IMR-90 (cell line): Measurements from ENCODE around the gene MAPKAP1. TPM values are rescaled to one million over a fixed set of nuclear protein-coding genes. Genes with fewer than 3 reads are reported as not detected.

Experiments
- ATAC-seq: fragments of 200-7000 bp; cut with Tn5 transposase; 2 replicates; pipeline ENCODE4 v1.9.1; 2020; ENCODE audit warnings: low read depth, mild to moderate bottlenecking, moderate library complexity
- BruUV-seq: library from RNA; stranded (reverse); fragments of 400-500 nt; replicated peaks from 2 replicates; lab custom pipeline; 2021; lab: Mats Ljungman, UMichigan
- CTCF ChIA-PET: fragments of 300-600 bp; formaldehyde crosslinking; extraction: SDS; loops from one replicate; lab custom pipeline; 2021; ENCODE audit warnings: antibody characterized with exemption; lab: Yijun Ruan, JAX
- POLR2A ChIA-PET: fragments of 300-600 bp; sonication (Branson Sonifier 250); formaldehyde crosslinking; loops from one replicate; lab custom pipeline; 2022; ENCODE audit warnings: antibody characterized with exemption; ENCODE audit not compliant: unreplicated experiment; lab: Charles Lee
- DNase-seq: peaks from one replicate; pipeline ENCODE4 v3.0.0; 2013
- H2AFZ ChIP-seq: replicated peaks from 2 replicates; pipeline ENCODE3; 2013; ENCODE audit warnings: low read length, mild to moderate bottlenecking; ENCODE audit not compliant: poor library complexity
- H2AK5ac ChIP-seq: 2 replicates; pipeline ENCODE4 v1.6.1; 2013; ENCODE audit warnings: low read depth, low read length, inconsistent platforms
- H2AK9ac ChIP-seq: replicated peaks from 2 replicates; pipeline ENCODE3; 2013; ENCODE audit warnings: mild to moderate bottlenecking, low read depth, low read length, moderate library complexity; ENCODE audit not compliant: poor library complexity
- H2BK120ac ChIP-seq: 2 replicates; pipeline ENCODE4 v1.6.1; 2013; ENCODE audit warnings: low read depth, low read length, inconsistent platforms
- H2BK15ac ChIP-seq: 3 replicates; pipeline ENCODE4 v1.6.1; 2013; ENCODE audit warnings: low read depth, low read length, inconsistent platforms
- H2BK20ac ChIP-seq: 2 replicates; pipeline ENCODE4 v1.6.1; 2013; ENCODE audit warnings: low read depth, mild to moderate bottlenecking, inconsistent platforms, low read length, moderate library complexity
- H2BK5ac ChIP-seq: 2 replicates; pipeline ENCODE4 v1.6.1; 2013; ENCODE audit warnings: mild to moderate bottlenecking, low read depth, low read length, inconsistent platforms; ENCODE audit not compliant: poor library complexity, severe bottlenecking
- H3K14ac ChIP-seq: replicated peaks from 2 replicates; pipeline ENCODE4 v1.6.1; 2013; ENCODE audit warnings: low read depth, low read length, inconsistent platforms
- H3K18ac ChIP-seq: 2 replicates; pipeline ENCODE4 v1.6.1; 2013; ENCODE audit warnings: low read depth, low read length, control low read depth
- H3K23ac ChIP-seq: 2 replicates; pipeline ENCODE4 v1.6.1; 2013; ENCODE audit warnings: low read depth, low read length, inconsistent platforms
- H3K27ac ChIP-seq: 2 replicates; pipeline ENCODE4 v1.5.1; 2013; ENCODE audit warnings: mild to moderate bottlenecking, control low read depth, low read length; ENCODE audit not compliant: insufficient read depth
- H3K27me3 ChIP-seq: 2 replicates; pipeline ENCODE4 v1.6.1; 2013; ENCODE audit warnings: low read length; ENCODE audit not compliant: control insufficient read depth, insufficient read depth
- H3K36me3 ChIP-seq: 2 replicates; pipeline ENCODE4 v1.6.1; 2013; ENCODE audit warnings: low read length, mixed read lengths; ENCODE audit not compliant: control insufficient read depth, insufficient read depth
- H3K4ac ChIP-seq: 2 replicates; pipeline ENCODE4 v1.6.1; 2013; ENCODE audit warnings: low read depth, low read length, inconsistent platforms
- H3K4me1 ChIP-seq: 2 replicates; pipeline ENCODE4 v1.6.1; 2013; ENCODE audit warnings: low read length, mixed read lengths; ENCODE audit not compliant: control insufficient read depth, insufficient read depth
- H3K4me2 ChIP-seq: 2 replicates; pipeline ENCODE4 v1.6.1; 2013; ENCODE audit warnings: low read depth, mild to moderate bottlenecking, control low read depth, low read length, moderate library complexity
- H3K4me3 ChIP-seq: 2 replicates; pipeline ENCODE4 v1.5.1; 2013; ENCODE audit warnings: low read depth, mild to moderate bottlenecking, control low read depth, low read length, moderate library complexity; ENCODE audit not compliant: insufficient read depth
- H3K56ac ChIP-seq: 2 replicates; pipeline ENCODE4 v1.6.1; 2013; ENCODE audit warnings: low read length, inconsistent platforms; ENCODE audit not compliant: insufficient read depth; ENCODE audit errors: extremely low read depth
- H3K79me1 ChIP-seq, 2 experiments: 2 replicates each; pipeline ENCODE4 v1.6.1; 2013; ENCODE audit warnings: low read length in 2 of 2, inconsistent platforms in 1 of 2, low read depth in 1 of 2
- H3K9ac ChIP-seq: 2 replicates; pipeline ENCODE4 v1.6.1; 2013; ENCODE audit warnings: low read depth, low read length, control low read depth
- H3K9me1 ChIP-seq: 2 replicates; pipeline ENCODE4 v1.6.1; 2013; ENCODE audit warnings: low read length, inconsistent platforms; ENCODE audit not compliant: insufficient read depth
- H3K9me3 ChIP-seq: 2 replicates; pipeline ENCODE4 v1.6.1; 2013; ENCODE audit warnings: low read length; ENCODE audit not compliant: control insufficient read depth, insufficient read depth
- H4K20me1 ChIP-seq: 2 replicates; pipeline ENCODE4 v1.6.1; 2013; ENCODE audit warnings: low read length, inconsistent platforms; ENCODE audit not compliant: insufficient read depth
- H4K5ac ChIP-seq: 2 replicates; pipeline ENCODE4 v1.6.1; 2013; ENCODE audit warnings: mild to moderate bottlenecking, low read depth, low read length, control low read depth
- H4K8ac ChIP-seq, 2 experiments: 2 replicates each; pipeline ENCODE4 v1.6.1; 2013; ENCODE audit warnings: low read depth in 2 of 2, low read length in 2 of 2, control low read depth in 1 of 2, inconsistent platforms in 1 of 2
- H4K91ac ChIP-seq: 2 replicates; pipeline ENCODE4 v1.6.1; 2013; ENCODE audit warnings: low read depth, low read length, inconsistent platforms; ENCODE audit not compliant: insufficient read depth
- BHLHE40 ChIP-seq: fragments of 150-350 bp; IDR thresholded peaks from 2 replicates; pipeline ENCODE4 v1.6.1; 2016; ENCODE audit warnings: mild to moderate bottlenecking, low read depth, low read length
- CEBPB ChIP-seq: IDR thresholded peaks from 2 replicates; pipeline ENCODE4 v1.6.1; 2012; ENCODE audit warnings: low read depth, low read length, improper control_type of control experiment
- ELK1 ChIP-seq: fragments of 150-350 bp; IDR thresholded peaks from 2 replicates; pipeline ENCODE4 v1.6.1; 2016; ENCODE audit warnings: low read depth, mild to moderate bottlenecking, low read length, moderate library complexity, borderline replicate concordance
- FOS ChIP-seq: fragments of 150-350 bp; IDR thresholded peaks from 2 replicates; pipeline ENCODE4 v1.6.1; 2016; ENCODE audit warnings: low read depth, low read length
- MAFK ChIP-seq: IDR thresholded peaks from 2 replicates; pipeline ENCODE4 v1.6.1; 2012; ENCODE audit warnings: low read depth, low read length, improper control_type of control experiment
- MAZ ChIP-seq: IDR thresholded peaks from 2 replicates; pipeline ENCODE4 v1.6.1; 2012; ENCODE audit warnings: low read depth, mild to moderate bottlenecking, low read length, improper control_type of control experiment, moderate library complexity, borderline replicate concordance
- MXI1 ChIP-seq: IDR thresholded peaks from 2 replicates; pipeline ENCODE4 v1.6.1; 2012; ENCODE audit warnings: low read depth, mild to moderate bottlenecking, low read length, moderate library complexity, borderline replicate concordance
- NFE2L2 ChIP-seq: fragments of 150-350 bp; IDR thresholded peaks from 2 replicates; pipeline ENCODE4 v1.6.1; 2016; ENCODE audit warnings: low read depth, mild to moderate bottlenecking, low read length
- POLR2A ChIP-seq: IDR thresholded peaks from 2 replicates; pipeline ENCODE4 v1.6.1; 2012; ENCODE audit warnings: mild to moderate bottlenecking, low read depth, low read length
- RAD21 ChIP-seq: IDR thresholded peaks from 2 replicates; pipeline ENCODE4 v1.6.1; 2012; ENCODE audit warnings: low read length, improper control_type of control experiment
- RCOR1 ChIP-seq: IDR thresholded peaks from 2 replicates; pipeline ENCODE4 v1.6.1; 2012; ENCODE audit warnings: mild to moderate bottlenecking, low read length, improper control_type of control experiment; ENCODE audit not compliant: insufficient replicate concordance
- RFX5 ChIP-seq: IDR thresholded peaks from 2 replicates; pipeline ENCODE4 v1.8.0; 2012; ENCODE audit warnings: low read depth, mild to moderate bottlenecking, low read length, moderate library complexity
- USF2 ChIP-seq: fragments of 150-350 bp; IDR thresholded peaks from 2 replicates; pipeline ENCODE4 v1.6.1; 2017; ENCODE audit warnings: mild to moderate bottlenecking, antibody characterized with exemption, low read length, low read depth
- WGBS, 2 experiments: methylation state at CpG; one replicate each; pipeline versions ENCODE4 v1.1.5 to v1.1.7; 2013; ENCODE audit warnings: missing lambda C conversion rate in 2 of 2; ENCODE audit not compliant: insufficient read length in 1 of 2; ENCODE audit errors: extremely low coverage in 2 of 2; 5-methylcytosine and 5-hydroxymethylcytosine counted together
- dilution Hi-C: fragments of 300-500 bp; cut with HindIII; formaldehyde crosslinking; loops from one replicate; pipeline ENCODE4 v1.14.3; 2018; ENCODE audit warnings: low sequenced_read_pairs; ENCODE audit not compliant: unreplicated experiment
- in situ Hi-C: fragments of 300-500 bp; cut with MboI; formaldehyde crosslinking; loops from 3 replicates; pipeline ENCODE4 v1.14.3; 2019; ENCODE audit warnings: low sequenced_read_pairs, inconsistent platforms, mixed read lengths
- intact Hi-C: fragments of 100-400 bp; cut with micrococcal nuclease; formaldehyde crosslinking; loops from 2 replicates; pipeline ENCODE4 v1.10.0; 2022
- polyA plus RNA-seq, 3 experiments: library from polyadenylated mRNA; depleted of rRNA; stranded (reverse); fragments of >200 nt; gene quantifications; 2 replicates each; pipeline ENCODE4 v1.2.3, GENCODE V29; 2012; ENCODE audit warnings: low replicate concordance in 1 of 3
- total RNA-seq: library from RNA; depleted of rRNA; stranded (reverse); fragments of >200 nt; gene quantifications from 2 replicates; pipeline ENCODE4 v1.2.3, GENCODE V29; 2012

Gene MAPKAP1
- total and polyA plus RNA-seq, 2 of the 4 experiments (the other 2 are of a cell fraction), result 87.2 to 158 TPM

DNA sequence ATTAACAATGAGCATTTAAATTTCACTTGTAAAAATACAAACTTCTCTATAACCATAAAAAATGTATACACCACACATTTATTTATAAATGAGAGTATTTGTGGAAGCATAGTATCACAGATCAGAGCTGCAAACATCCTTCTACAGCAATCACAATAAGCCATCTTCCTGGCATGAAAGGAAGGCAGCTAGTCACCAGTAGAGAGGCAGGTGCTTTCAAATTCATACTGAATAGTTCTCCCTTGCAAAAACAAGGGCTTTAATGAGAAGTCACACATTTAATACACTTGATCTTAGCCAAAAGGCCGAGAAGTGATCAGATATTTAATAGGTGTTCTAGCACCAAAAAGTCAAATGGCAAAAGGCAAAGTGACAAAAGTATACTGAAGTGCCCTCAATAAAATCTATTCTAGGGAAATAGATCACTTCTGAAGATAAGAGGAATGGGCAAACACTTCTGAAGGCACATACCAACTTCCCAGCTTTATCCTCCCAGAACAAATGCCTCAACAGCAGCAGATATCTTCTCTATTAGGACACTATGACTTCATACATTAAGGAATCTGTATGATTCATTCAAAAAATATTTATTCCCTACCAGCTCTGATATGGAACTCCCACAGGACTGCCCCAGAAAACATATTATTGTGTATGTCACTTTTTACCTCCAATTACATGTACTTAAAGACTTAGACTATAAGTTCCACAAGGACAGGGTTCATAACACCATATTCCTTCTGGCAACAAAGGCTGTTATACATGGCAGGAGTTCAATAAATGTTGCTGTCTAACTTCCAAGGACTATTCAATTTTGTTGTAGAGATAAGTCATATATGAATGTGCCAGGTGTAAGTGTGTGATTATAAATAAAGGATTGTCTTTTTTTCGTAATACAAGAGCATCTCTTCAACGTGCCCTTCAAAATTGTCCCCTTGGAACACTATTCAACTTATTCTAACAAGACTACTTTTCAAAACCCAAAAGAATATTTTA is 31.7 kb downstream of the MAPKAP1 start:
- BruUV-seq, result no TSS peak
- H2AFZ ChIP-seq, result no peak overlapping the region
- DNase-seq (peak; percentile 87), ATAC-seq (peak; percentile 97)
- peak overlapping the region in 1 of 2 experiments; percentile 84; a peak in 2 of 4 replicates for H4K8ac ChIP-seq
- peak overlapping the region; percentile 63; the same call in 1 of the 2 replicates for H3K23ac ChIP-seq
- H2BK15ac ChIP-seq, result peak overlapping the region; percentile 71
- peak overlapping the region; percentile 29; the same call in 1 of the 2 replicates for H3K56ac ChIP-seq
- intact Hi-C loops, result no loop called here
- peaks cover 1% of the 10 kb centered on the region; the same call in 1 of the 2 replicates for H3K36me3 ChIP-seq
- H3K9me1 ChIP-seq, result peaks cover 6% of the 10 kb centered on the region; the same call in 1 of the 2 replicates
- H3K4me1 ChIP-seq, result peaks cover 2% of the 10 kb centered on the region; the same call in 1 of the 2 replicates
- peak overlapping the region; percentile 71; the same call in 1 of the 2 replicates for H4K91ac ChIP-seq
- H3K4ac ChIP-seq, result peak overlapping the region; percentile 72; the same call in 1 of the 2 replicates
- H3K4me3 ChIP-seq, result no peak overlapping the region
- H2BK5ac ChIP-seq, result peak overlapping the region; percentile 91
- peak overlapping the region; percentile 80; the same call in 1 of the 2 replicates for H3K18ac ChIP-seq
- peak overlapping the region; percentile 30; the same call in 1 of the 2 replicates for H3K9ac ChIP-seq
- CTCF ChIA-PET, result interaction anchor here (1.4 to 1.5 kb wide), 2 partner anchors 11 to 19 kb away, joined by 3 to 4 read pairs; no protein-coding TSS in a partner anchor
- H3K27me3 ChIP-seq, result no peaks in the 10 kb centered on the region
- in situ Hi-C loops, result no loop called here
- POLR2A ChIA-PET, result no interaction called here
- TF ChIP-seq RFX5, result no peak
- no peak for TF ChIP-seq NFE2L2
- no peak for TF ChIP-seq RCOR1
- no peak for TF ChIP-seq ELK1
- no peak for TF ChIP-seq MXI1
- no peak for TF ChIP-seq BHLHE40
- TF ChIP-seq RAD21, result no peak
- TF ChIP-seq MAFK, result no peak
- TF ChIP-seq CEBPB, result peak; percentile 40; the same call in 1 of the 2 replicates
- peak; percentile 67; the same call in 1 of the 2 replicates for TF ChIP-seq FOS
- TF ChIP-seq MAZ, result no peak
- no peak for TF ChIP-seq POLR2A
- TF ChIP-seq USF2, result no peak
- H2AK5ac ChIP-seq, result peak overlapping the region; percentile 88
- H3K27ac ChIP-seq, result peak overlapping the region; percentile 52
- H4K5ac ChIP-seq, result peak overlapping the region; percentile 49; the same call in 1 of the 2 replicates
- no peaks in the 10 kb centered on the region for H3K9me3 ChIP-seq
- peak overlapping the region; percentile 71; the same call in 1 of the 2 replicates for H3K4me2 ChIP-seq
- H2AK9ac ChIP-seq, result no peak overlapping the region
- peaks cover 3% of the 10 kb centered on the region; the same call in 1 of the 2 replicates for H4K20me1 ChIP-seq
- H3K79me1 ChIP-seq, result peaks cover 18 to 54% of the 10 kb centered on the region in 2 experiments
- H3K14ac ChIP-seq, result peak overlapping the region; percentile 74
- dilution Hi-C loops, result no loop called here
- H2BK120ac ChIP-seq, result peak overlapping the region; percentile 77; the same call in 1 of the 2 replicates
- no CpG with 5 or more reads among the region's 3 CpGs for WGBS, 2 experiments
- peak overlapping the region; percentile 74; the same call in 1 of the 2 replicates for H2BK20ac ChIP-seq
